Endothelial cell of umbilical vein (primary cell): Measurements from ENCODE around the gene RASL12. TPM values are rescaled to one million over a fixed set of nuclear protein-coding genes. Genes with fewer than 3 reads are reported as not detected.

ENCODE experiments used
- BruUV-seq: library from RNA; stranded (reverse); fragments of 400-500 nt; replicated peaks from 2 replicates; lab custom pipeline; 2021; lab: Mats Ljungman, UMichigan
- CTCF ChIA-PET: fragments of 300-600, 350-600 bp; sonication (Branson Sonifier 250); formaldehyde crosslinking; loops from one replicate; lab custom pipeline; 2021; ENCODE audit warnings: antibody characterized with exemption, inconsistent platforms; lab: Charles Lee
- POLR2A ChIA-PET: fragments of 300-600, 350-600 bp; sonication (Branson Sonifier 250); formaldehyde crosslinking; loops from one replicate; lab custom pipeline; 2021; ENCODE audit warnings: antibody characterized with exemption, inconsistent platforms; lab: Charles Lee
- DNase-seq: peaks from one replicate; pipeline ENCODE4 v3.0.0-alpha.2; 2011; ENCODE audit warnings: low read depth, low spot score
- FAIRE-seq: peaks from 2 replicates; lab custom pipeline; 2011; peaks lifted over from hg19 to GRCh38; lab: Jason Lieb, UNC
- H2AFZ ChIP-seq: 2 replicates; pipeline ENCODE4 v1.6.0; 2012; ENCODE audit warnings: low read depth, low read length, control low read depth, inconsistent platforms
- H3K27ac ChIP-seq: 2 replicates; pipeline ENCODE4 v1.5.1; 2011; ENCODE audit warnings: low read depth, mild to moderate bottlenecking, control low read depth, low read length, moderate library complexity; ENCODE audit not compliant: insufficient read depth
- H3K27me3 ChIP-seq, 2 experiments: 2 replicates each; pipeline versions ENCODE4 v1.6.0 to v1.6.1; 2011; ENCODE audit warnings: low read length in 2 of 2, mixed read lengths in 1 of 2; ENCODE audit not compliant: control insufficient read depth in 2 of 2, insufficient read depth in 2 of 2
- H3K36me3 ChIP-seq, 2 experiments: 2 replicates in 1 of 2; 3 replicates in 1 of 2; pipeline ENCODE4 v1.5.1; 2011; ENCODE audit warnings: low read length in 2 of 2, mild to moderate bottlenecking in 1 of 2, moderate library complexity in 1 of 2; ENCODE audit not compliant: control insufficient read depth in 2 of 2, insufficient read depth in 2 of 2; ENCODE audit errors: extremely low read depth in 1 of 2
- H3K4me1 ChIP-seq: 3 replicates; pipeline ENCODE4 v1.5.1; 2011; ENCODE audit warnings: mild to moderate bottlenecking, low read length; ENCODE audit not compliant: control insufficient read depth, insufficient read depth; ENCODE audit errors: extremely low read depth
- H3K4me2 ChIP-seq: 2 replicates; pipeline ENCODE4 v1.6.1; 2011; ENCODE audit warnings: low read length, control low read depth, mixed read lengths; ENCODE audit not compliant: insufficient read depth
- H3K4me3 ChIP-seq, 3 experiments: fragments of 200-600 bp in 1 of 3; sonication (generic), shearing (Covaris generic) in 1 of 3; replicated peaks in 1 of 3; 2 replicates each; pipeline ENCODE4 v1.5.1; 2011 to 2016; ENCODE audit warnings: control low read depth in 3 of 3, low read length in 3 of 3, mild to moderate bottlenecking in 2 of 3, inconsistent platforms in 1 of 3, low read depth in 1 of 3, moderate library complexity in 1 of 3; ENCODE audit not compliant: insufficient read depth in 1 of 3
- H3K79me2 ChIP-seq: 2 replicates; pipeline ENCODE4 v1.6.0; 2012; ENCODE audit warnings: low read length, inconsistent platforms; ENCODE audit not compliant: control insufficient read depth, insufficient read depth
- H3K9ac ChIP-seq: replicated peaks from 2 replicates; pipeline ENCODE3; 2011; ENCODE audit warnings: low read length, control low read depth; ENCODE audit not compliant: insufficient read depth; ENCODE audit errors: extremely low read depth
- H3K9me1 ChIP-seq: replicated peaks from 3 replicates; pipeline ENCODE4 v1.6.0; 2011; ENCODE audit warnings: mild to moderate bottlenecking, low read length; ENCODE audit not compliant: control insufficient read depth, insufficient read depth; ENCODE audit errors: extremely low read depth
- H3K9me3 ChIP-seq: replicated peaks from 2 replicates; pipeline ENCODE4 v1.5.1; 2012; ENCODE audit warnings: low read length, inconsistent platforms; ENCODE audit not compliant: control insufficient read depth, insufficient read depth
- H4K20me1 ChIP-seq: replicated peaks from 2 replicates; pipeline ENCODE3; 2011; ENCODE audit warnings: mild to moderate bottlenecking, low read length; ENCODE audit not compliant: control insufficient read depth, insufficient read depth; ENCODE audit errors: extremely low read depth
- CTCF ChIP-seq, 2 donors: IDR thresholded peaks; 1 replicate in 1 of 2; 2 replicates in 1 of 2; pipeline ENCODE4 v1.5.1; 2011; ENCODE audit warnings: low read length in 2 of 2, mild to moderate bottlenecking in 2 of 2, moderate library complexity in 2 of 2, control low read depth in 1 of 2, inconsistent platforms in 1 of 2, low read depth in 1 of 2; ENCODE audit not compliant: insufficient read depth in 1 of 2; ENCODE audit errors: extremely low read depth in 1 of 2
- EZH2 ChIP-seq: IDR thresholded peaks from 2 replicates; pipeline ENCODE4 v1.6.1; 2012; ENCODE audit warnings: borderline replicate concordance, low read depth, mild to moderate bottlenecking, moderate library complexity, low read length, inconsistent platforms; ENCODE audit not compliant: severe bottlenecking
- FOS ChIP-seq: IDR thresholded peaks from 2 replicates; pipeline ENCODE4 v1.6.1; 2011; ENCODE audit warnings: mild to moderate bottlenecking, low read length, moderate library complexity, borderline replicate concordance; ENCODE audit not compliant: insufficient read depth
- GATA2 ChIP-seq: IDR thresholded peaks from 2 replicates; pipeline ENCODE4 v1.7.0; 2011; ENCODE audit warnings: low read depth, mild to moderate bottlenecking, moderate library complexity, mixed read lengths, low read length; ENCODE audit not compliant: insufficient read length, insufficient read depth
- JUN ChIP-seq: IDR thresholded peaks from 2 replicates; pipeline ENCODE4 v1.6.1; 2011; ENCODE audit warnings: borderline replicate concordance, low read depth; ENCODE audit not compliant: insufficient read length, insufficient read depth
- MAX ChIP-seq: IDR thresholded peaks from 2 replicates; pipeline ENCODE4 v1.6.1; 2011; ENCODE audit not compliant: insufficient read depth, insufficient read length
- POLR2AphosphoS5 ChIP-seq: IDR thresholded peaks from 2 replicates; pipeline ENCODE4 v1.6.1; 2012; ENCODE audit warnings: low read depth, mild to moderate bottlenecking, control low read depth, low read length, moderate library complexity; ENCODE audit not compliant: insufficient read depth
- dilution Hi-C: fragments of 300-500 bp; cut with MboI; formaldehyde crosslinking; loops from one replicate; pipeline ENCODE4 v1.15.0; 2019; ENCODE audit warnings: low sequenced_read_pairs; ENCODE audit not compliant: extremely low pct_ligation_motif_present
- intact Hi-C: fragments of 100-400 bp; cut with micrococcal nuclease; formaldehyde crosslinking; loops from one replicate; pipeline ENCODE4 v1.10.0; 2022
- polyA plus RNA-seq, 4 experiments: library from polyadenylated mRNA; depleted of rRNA in 3 of 4; stranded (reverse) in 3 of 4; unstranded in 1 of 4; fragments of >200 nt; gene quantifications; 2 replicates each; pipeline versions ENCODE4 v1.2.1 to v1.2.3, GENCODE V29; 2011 to 2012; ENCODE audit warnings: missing spikeins in 1 of 4
- total RNA-seq: library from RNA; stranded (reverse); gene quantifications from 2 replicates; pipeline ENCODE4 v1.2.3, GENCODE V29; 2021

Gene RASL12
- total and polyA plus RNA-seq, 2 donors (not counting 3 experiments of a cell fraction or from before 2014, with no cell fraction given), result not detected

GRCh38 chr15:65096481-65097385 is 28.9 kb upstream of the RASL12 start:
- intact Hi-C loops (no loop called here), dilution Hi-C loops (no loop called here)
- no peaks in the 10 kb centered on the region for H3K27me3 ChIP-seq
- ChIA-PET POLR2A (no interaction called here), CTCF (interaction anchor here (1.2 kb wide), 1 partner anchor 10 kb away, joined by 6 read pairs; no protein-coding TSS in a partner anchor)
- H3K79me2 ChIP-seq, result no peaks in the 10 kb centered on the region
- no peaks in the 10 kb centered on the region for H4K20me1 ChIP-seq
- BruUV-seq, result no TSS peak
- peaks cover 0 to 9% of the 10 kb centered on the region in 2 experiments for H3K36me3 ChIP-seq
- no peak overlapping the region for H3K27ac ChIP-seq
- no peak for TF ChIP-seq EZH2
- no peak for TF ChIP-seq JUN
- no peak for TF ChIP-seq MAX
- TF ChIP-seq POLR2AphosphoS5, result no peak
- TF ChIP-seq GATA2, result no peak
- TF ChIP-seq CTCF (IDR thresholded peaks at IDR 0.05; ENCODE audit: extremely low read depth in 1 of 2, insufficient read depth in 1 of 2, low read depth in 1 of 2, low read length in 2 of 2), result no peak
- TF ChIP-seq FOS, result no peak
- no peak overlapping the region for H3K4me2 ChIP-seq
- H3K9me1 ChIP-seq, result no peaks in the 10 kb centered on the region
- no peak overlapping the region for H3K9ac ChIP-seq
- H3K9me3 ChIP-seq, result no peaks in the 10 kb centered on the region
- no peaks in the 10 kb centered on the region for H3K4me1 ChIP-seq
- FAIRE-seq, result no peak
- no peak overlapping the region for H3K4me3 ChIP-seq
- DNase-seq, result no peak
- H2AFZ ChIP-seq, result no peak overlapping the region
